Activated naive CD4-positive, alpha-beta T cell (primary cell): ENCODE results near the gene SLC9A7.

ENCODE experiments used
- DNase-seq, 4 experiments: peaks; one replicate each; lab custom pipeline; 2025; lab: John Stamatoyannopoulos, UW

SLC9A7 gene

DNA sequence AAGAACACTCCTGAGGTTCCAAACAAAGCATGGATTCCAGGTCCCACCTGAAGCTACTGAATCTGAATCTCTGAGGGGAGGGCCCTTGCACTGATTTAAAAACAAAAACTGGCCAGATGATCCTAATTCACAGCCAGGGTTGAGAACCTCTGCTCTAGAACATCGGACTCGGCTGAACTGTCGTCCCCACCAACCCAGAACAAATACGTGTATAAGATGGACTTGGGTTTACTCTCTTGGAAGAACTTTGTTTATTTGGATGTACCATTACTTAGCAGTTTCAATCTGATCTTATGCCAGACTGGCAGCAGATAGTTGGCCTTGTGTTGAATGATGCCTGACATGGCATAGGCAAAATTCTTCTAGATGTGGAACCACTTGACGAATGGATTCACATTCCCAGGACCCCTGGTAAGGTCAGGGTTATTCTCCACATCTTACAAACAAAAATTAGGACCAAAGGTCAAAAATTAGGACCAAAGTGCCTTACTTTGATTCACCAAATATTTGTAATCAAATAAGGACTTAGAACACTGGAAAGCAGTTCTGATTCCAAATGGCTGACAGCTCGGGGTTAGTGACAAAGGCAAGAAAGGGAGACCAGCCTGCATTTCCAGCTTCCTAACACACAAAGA, 156.3 kb downstream of the SLC9A7 start:
- no peak for DNase-seq

GRCh38 chrX:46601283-46601682, 157.6 kb downstream of the SLC9A7 start:
- DNase-seq: no peak

- DNase-seq: no peak
Measured at GRCh38 chrX:46599051-46599560, 159.8 kb downstream of the SLC9A7 start.

DNA sequence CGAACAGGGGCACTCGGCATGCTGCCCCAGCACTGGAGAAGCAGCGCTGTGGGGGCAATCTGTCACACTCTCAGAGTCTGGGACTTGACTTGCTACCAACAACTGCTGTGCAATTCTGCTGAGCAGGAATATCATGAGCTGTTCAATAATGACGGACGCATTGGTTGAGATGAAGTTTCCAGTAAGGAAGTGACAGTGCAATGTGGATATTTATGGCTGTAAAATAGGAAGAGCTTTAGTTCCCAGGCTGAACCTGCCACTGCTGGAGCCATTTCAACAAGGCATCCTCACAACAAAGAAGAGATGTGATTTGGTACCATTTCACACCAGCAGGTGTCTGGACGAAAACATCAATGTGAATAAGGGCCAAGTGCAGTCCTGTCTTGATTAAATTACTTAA, 161.1 kb downstream of the SLC9A7 start:
- no peak for DNase-seq

DNA sequence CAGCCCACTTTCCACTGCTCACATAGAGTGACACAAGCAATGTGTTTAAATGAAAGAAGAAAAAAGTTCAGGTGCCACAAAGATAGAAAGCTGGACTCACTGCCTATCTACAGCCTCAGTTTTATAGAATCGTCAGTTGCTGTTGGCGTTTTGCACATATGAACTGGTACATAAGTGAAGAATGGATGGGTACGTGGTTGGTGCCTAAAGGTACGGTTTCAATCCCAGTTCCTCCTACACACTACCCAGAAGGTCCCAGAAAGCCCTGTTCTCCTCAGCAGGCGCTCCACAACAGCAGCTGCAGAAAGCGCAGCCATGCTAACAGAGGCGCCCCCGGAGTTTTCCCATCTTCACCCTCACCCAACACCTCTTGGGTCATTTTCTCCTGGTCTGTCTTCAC, 161.7 kb downstream of the SLC9A7 start:
- no peak for DNase-seq

DNA sequence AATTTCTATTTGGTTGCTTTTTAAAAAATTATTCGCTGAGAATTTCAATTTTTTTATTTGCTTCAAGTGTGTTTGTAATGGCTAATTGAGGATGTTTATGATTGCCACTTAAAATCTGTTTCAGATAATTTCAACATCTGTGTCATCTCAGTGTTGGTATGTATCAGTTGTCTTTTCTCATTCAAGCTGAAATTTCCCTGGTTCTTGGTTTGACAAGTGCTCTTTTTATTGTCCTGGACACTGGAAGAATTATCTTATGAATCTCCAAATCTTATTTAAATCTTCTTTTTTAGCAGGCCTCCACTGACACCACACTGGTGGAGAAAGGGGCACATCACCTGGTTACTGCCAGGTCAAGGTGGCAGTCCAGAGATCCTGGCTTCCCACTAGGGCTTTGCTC, 163.8 kb downstream of the SLC9A7 start:
- no peak for DNase-seq

DNA sequence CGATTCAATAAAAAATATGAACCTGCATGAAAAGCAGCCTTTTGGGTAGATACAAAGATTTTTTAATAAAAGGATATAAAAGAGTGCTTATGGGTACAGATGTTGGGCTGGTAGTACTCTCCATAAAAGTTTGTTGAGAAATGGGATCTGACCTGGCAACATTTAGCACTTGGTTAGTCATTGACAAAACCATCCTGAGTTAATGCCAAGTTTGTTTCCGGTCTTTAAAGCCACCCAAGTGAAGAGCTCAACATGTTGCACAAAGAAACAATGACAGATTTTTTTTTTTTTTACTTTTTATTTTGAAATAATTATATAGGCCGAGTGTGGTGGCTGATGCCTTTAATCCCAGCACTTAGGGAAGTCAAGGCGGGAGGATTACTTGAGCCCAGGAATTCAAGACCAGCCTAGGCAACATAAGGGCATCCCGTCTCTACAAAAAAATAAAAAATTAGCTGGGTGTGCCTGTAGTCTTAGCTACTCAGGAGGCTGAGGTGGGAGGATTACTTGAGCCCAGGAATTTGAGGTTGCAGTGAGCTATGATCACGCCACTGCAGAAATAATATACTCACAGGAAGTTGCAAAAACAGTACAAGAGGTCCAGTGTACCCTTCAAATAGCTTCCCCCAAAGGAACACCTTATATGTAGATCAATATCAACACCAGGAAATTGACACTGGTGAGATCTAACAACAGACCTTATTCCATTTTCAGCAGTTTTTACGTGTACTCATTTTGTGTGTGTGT, 168.8 kb downstream of the SLC9A7 start:
- DNase-seq: no peak

DNA sequence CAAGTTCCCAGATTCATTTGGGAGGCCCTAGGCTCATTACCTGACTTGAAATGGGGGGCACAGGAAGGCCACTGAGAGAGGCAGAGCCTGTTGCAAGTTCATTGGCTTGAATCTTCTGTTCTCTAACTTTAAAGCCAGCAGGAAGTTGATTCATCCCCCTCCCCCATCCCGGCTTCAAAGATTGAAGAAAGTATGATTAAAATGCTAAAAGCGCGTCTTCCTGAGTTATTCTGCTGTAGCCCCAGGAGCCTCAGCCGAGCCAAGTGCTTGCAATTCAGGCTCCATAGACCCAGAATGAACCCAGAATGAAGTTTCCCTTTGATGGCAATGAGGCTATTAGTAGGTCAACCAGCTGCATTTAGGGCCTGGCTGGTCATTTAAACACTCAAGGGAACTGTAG, 170.7 kb downstream of the SLC9A7 start:
- peak in 2 of 4 experiments; percentile 7 for DNase-seq

DNA sequence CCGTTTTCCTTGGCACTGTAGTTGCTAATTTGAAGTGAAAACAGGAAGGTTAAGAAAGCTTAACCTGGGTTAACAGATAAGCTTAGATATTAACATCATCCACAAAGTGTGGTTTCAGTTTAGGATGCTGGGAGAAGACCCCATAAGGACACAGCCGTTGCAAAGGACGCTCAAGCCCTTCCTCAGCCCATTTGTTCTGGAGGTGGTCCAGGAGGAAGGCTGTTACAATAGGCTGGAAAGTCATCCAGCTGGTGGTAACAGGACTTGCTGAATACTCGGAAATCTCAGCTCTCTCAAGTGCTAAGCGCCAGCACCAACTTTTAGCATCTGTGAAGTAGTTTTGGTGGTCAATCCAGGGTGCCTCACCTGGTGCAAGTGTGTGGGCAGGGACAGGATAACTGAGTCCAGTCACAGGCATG, 171.2 kb downstream of the SLC9A7 start:
- no peak for DNase-seq

GRCh38 chrX:46587158-46587557, 171.8 kb downstream of the SLC9A7 start:
- no peak for DNase-seq

DNA sequence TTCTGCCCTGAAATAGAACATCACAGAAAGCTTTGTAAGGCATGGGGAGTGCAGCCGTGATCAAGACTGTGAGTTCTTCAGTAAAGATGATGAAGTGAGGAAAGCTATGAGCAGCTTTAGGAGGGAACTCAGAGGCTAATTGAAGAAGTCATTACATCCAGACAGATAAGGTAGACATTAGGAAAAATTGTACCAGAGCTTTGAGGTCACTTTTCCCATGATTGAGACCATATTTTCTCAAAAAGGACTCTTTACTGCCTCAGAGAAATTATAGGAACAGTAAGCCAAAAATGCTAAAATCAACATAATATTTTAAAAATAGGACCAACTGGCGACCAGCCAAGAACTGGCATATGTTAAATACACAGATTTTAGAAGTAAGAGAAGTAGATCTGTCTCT, 174.2 kb downstream of the SLC9A7 start:
- no peak for DNase-seq

- DNase-seq: no peak
Measured at GRCh38 chrX:46582966-46583365, 176.0 kb downstream of the SLC9A7 start.

GRCh38 chrX:46582325-46582724, 176.6 kb downstream of the SLC9A7 start:
- DNase-seq: no peak

DNA sequence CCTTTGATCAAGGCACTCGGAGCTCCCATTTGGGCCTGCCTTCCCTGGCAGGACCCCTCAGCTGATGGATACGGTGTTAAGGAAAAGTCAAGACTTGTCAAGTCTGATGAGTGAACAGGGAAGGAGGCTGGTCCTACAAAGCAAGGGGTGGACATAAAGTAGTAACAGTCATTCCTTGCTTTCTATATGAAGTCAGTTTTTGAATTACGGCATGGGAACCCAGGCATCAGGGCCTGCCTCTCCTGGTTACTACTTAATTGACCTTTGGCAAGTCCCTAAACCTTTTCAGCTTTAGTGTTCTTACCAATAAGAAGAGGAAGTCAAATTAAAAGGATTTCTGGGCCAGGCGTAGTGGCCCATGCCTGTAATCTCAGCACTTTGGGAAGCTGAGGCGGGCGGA, 178.3 kb downstream of the SLC9A7 start:
- DNase-seq: no peak

DNA sequence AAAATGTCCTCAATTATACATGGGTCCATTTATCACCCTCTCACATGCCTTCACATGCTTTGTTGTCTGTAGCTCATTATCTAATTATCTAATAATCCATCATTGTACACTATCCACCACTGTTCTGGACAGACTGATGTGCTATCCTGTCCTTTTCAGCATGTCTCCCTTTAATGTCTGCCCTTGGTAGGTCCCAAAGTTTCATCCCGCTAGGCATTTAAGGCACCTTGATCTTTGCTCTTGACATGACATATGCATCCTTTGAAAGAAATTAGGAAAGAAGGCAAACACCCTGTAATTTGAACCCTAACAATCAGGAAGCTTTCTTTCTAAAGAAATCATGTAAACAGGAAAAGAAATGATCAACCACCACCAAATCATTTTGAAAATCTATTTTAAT, 179.7 kb downstream of the SLC9A7 start:
- DNase-seq: no peak

DNA sequence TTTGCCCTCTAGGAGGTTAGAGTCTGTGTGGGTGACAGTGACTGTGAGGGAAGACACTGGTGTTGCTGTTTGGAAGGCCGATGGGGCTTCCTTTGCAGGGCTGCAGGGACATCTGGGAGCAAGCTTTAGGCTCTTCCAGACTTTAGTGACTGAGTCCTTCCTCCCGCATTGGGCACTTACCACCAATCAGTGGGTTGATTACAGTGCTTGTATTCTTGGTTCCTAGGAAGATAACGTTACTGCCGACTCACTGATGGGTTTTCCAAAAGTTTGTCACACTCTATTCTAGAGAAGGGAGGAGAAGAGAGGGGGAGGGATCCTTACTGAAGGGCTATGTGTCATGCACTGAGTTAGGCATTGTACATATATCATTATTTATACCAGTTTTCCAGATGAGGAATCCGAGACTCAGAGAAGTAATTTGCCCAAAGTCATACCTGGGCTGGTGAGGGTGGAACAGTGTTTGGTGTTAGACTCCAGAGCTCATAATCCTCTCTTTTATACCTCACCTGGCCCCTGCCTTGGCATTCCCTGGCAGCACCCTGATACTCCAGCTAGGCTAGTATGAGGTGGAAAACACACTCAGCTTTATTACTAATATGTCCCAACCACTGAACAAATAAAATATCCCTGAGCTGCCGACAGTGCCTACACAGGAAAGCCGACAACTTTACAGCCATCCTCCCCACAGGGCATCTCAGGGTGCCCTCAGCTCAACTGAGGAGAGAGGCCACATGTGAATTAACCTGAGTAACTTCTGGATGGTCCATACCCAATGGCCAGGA, 181.5 kb downstream of the SLC9A7 start:
- no peak for DNase-seq

DNA sequence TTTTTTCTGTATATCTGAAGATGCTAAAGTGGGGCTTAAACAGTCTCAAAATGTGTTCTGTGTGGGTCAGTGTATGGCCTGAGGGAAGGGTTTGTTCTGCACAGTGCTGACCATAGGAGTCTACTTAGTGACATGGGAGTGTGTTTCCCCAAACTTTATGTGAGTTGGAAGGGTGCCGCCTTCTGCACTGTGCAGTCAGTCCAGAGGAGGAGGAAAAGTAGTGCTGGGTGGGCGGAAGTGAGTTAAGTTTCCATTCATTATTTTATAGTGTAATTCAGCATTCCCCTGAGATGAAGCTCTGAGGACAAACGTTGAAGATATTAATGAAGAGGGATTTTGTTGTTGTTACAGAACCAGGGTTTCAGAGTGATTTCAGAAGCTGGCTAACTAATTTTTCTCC, 182.5 kb downstream of the SLC9A7 start:
- DNase-seq: no peak

DNA sequence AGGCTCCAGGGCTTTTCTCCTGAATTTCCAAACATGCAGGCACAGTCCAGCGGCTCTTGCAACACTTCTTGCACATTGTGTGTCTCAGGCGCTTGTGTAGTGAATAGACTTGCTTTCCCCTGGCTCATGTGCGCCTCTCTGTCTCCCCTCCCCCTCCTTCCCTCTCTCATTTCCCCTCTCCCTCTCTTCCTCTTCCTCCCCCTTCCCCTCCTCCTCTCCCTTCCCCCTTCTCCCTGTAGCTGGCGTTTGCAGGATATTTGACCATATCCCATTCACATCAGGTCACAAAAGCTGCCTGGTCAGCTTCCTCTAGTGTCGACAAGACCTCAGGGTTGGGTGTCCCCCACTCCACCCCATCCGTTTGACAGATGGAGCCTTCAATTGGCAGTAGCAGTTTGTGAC, 182.9 kb downstream of the SLC9A7 start:
- no peak for DNase-seq

DNA sequence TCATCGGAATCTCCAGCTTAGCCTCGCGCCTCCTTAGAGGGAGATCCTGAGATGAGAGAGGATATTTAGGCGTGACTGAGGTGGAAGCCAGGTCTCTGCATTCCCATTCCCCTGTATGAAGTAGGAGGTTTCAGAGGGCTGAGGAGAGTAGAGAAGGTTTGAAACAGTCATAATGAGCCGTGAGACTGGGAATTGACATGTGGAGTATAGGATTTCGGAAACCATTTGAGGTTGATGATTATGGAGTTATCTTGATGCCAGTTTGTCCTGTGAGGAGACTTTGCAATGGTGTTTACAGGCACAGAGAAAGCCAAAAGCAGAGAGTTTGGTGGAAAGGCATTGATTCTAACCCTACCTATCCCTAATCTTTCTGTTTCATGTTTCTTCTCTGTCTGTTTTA, 183.3 kb downstream of the SLC9A7 start:
- no peak for DNase-seq

DNA sequence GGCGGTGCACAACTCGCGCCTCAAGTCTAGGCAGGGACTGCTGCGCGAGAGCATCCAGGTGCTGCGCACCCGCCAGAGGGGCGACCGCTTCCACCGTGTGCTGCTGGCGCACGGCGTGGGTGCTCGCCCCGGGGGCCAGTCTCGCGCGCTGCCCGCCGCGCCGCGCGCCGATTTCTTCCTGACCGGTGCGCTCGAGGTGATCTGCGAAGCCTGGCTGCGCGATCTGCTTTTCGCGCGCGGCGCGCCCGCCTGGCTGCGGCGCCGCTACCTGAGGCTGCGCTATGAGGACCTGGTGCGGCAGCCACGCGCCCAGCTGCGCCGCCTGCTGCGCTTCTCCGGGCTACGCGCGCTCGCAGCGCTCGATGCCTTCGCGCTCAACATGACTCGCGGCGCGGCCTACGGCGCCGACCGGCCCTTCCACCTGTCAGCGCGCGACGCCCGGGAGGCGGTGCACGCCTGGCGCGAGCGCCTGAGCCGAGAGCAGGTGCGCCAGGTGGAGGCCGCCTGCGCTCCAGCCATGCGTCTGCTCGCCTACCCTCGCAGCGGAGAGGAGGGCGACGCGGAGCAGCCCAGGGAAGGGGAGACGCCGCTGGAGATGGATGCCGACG, 184.0 kb downstream of the SLC9A7 start:
- peak in 3 of 4 experiments; percentile 2 to 30 (median 14) for DNase-seq

GRCh38 chrX:46573892-46574773, 184.8 kb downstream of the SLC9A7 start:
- DNase-seq: peak; percentile 2 to 55 (median 20)
